KBM-7 (cell line): Measurements from ENCODE around the gene CHFR.
"Not testable (repeated sequence)": the region's sequence is repeated elsewhere in the genome, so short reads cannot be mapped to it uniquely, and the experiment has no call there.

Experiments
- DNase-seq: peaks from one replicate; pipeline ENCODE4 v3.0.0-alpha.2; 2015
- in situ Hi-C: fragments of 300-500 bp; cut with MboI; formaldehyde crosslinking; loops from 2 replicates; pipeline ENCODE4 v1.14.3; 2020; ENCODE audit warnings: low sequenced_read_pairs, low pct_unique_long_range_greater_than_20kb, mixed read lengths

The CHFR gene

DNA sequence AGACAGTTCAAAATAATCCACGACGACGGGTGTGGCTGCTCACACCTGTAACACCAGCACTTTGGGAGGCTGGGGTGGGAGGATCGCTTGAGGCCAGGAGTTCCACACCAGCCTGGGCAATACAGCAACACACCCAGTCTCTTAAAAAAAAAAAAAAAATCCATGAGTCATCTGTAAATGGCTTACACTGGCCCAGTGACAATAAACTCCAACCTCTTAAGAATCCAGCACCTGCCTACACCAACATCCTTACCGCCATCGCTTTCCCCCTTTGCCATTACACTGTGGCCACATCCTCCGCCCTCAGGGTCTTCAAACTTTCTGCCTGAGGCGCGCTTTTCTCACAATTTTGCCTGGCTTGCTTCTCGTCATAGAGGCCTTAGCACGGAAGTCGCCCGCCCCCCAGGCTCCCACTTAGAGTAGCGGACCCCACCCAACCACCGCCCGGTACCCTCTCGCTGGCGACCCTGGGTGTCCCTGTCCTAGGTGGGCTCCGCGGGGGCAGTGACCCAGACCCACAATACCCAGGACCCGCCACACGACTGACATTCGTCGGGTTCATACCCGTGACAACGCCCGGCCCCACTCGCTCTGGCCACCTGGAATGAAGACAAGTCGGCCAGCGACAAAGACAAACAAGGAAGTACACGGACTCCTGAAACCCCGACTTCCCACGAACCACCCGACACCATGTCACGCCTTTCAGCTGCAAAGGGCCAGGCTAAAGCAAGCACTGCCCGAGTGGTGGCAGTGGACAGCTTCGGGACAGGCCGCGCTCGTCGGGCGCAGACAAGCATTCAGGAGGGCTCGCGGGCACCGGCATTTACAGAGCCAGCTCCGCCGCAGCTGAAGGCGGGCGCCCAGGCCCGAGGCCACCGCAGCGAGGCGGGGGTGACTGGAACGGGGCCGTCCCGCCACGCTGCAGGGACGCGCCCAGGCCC, 59.4 kb downstream of the CHFR start:
- peak; percentile 26 for DNase-seq
- in situ Hi-C loops, result no loop called here

DNA sequence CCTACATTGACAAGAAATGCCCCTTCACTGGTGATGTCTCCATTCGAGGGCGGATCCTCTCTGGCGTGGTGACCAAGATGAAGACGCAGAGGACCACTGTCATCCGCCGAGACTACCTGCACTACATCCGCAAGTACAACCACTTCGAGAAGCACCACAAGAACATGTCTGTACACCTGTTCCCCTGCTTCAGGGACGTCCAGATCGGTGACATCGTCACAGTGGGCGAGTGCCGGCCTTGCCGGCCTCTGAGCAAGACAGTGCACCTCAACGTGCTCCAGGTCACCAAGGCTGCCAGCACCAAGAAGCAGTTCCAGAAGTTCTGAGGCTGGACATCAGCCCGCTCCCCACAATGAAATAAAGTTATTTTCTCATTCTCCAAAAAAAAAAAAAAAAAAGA, 61.5 kb downstream of the CHFR start:
- DNase-seq, result no peak
- in situ Hi-C loops, result no loop called here

DNA sequence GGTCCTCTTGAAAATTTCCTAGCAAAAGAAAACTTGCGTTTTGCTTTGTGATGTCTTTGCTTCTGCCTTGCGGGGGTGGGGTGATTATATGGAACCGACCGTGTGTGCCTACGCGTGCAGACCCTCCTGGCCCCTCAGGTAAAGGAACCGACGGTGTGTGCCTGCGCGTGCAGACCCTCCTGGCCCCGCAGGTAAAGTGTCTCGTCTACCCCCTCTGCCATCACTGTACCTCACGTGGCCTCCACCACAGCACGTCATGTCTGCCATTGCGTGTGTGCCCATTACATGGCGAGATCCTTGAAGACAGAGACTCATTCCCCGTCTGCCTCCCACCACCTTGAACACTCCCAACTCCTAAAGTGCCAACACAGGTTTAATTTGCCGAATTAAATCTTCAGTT, 62.3 kb downstream of the CHFR start:
- in situ Hi-C loops, result no loop called here
- DNase-seq, result no peak

DNA sequence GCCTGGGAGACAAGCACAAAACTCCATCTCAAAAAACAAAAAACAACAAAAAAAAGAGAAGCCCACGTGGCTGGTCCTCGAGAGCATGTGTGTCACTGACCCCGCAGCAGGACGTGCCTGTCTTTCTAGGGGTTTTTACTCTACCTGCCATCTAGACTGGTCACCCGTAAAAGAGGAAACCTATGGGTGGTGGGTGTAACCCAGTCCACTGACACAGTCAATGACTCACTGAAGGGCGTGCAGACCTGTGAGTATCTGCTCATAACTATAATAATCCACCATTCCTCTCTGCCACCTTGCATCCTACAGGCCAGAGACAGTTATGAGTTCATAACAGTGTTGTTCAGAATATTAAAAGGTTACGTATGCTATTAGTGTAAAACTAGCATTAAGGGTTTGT, 63.4 kb downstream of the CHFR start:
- no peak for DNase-seq
- in situ Hi-C loops, result no loop called here

DNA sequence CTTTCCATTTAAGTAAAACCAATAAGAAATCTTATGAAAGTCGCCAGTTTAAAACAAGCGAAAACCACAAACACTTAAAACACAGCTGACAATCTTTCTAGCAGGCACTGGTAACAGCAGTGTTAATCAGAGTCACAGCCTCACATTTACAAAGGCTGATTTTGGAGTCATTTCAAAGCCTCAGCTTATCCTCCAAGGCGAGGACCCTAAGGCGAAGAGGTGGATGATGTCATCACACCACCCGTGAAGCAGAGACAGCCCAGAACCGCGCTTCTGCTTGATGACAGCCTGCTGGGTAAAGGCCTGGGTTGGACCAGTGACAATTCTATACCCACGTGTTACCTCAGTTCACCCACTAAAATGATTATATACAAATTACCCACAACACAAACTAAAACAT, 68.8 kb downstream of the CHFR start:
- in situ Hi-C loops, result no loop called here
- DNase-seq, result no peak

DNA sequence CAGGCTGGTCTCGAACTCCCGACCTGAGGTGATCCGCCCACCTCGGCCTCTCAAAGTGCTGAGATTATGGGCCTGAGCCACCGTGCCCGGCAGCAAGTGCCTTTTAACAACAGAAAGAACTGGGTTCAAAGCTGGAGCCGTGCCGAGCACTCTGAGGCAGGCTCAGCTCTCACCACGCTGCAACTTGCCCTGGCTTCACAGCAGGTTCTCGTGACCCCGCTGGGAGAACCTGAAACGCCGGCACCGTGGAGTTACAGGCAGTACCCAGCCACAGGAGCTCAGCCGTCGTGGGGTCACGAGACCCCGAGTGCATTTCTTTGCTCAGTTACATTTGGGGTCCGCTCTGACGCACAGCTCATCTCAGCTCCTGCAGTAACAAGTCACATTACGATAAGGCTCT, 73.2 kb downstream of the CHFR start:
- in situ Hi-C loops, result no loop called here
- DNase-seq, result no peak

DNA sequence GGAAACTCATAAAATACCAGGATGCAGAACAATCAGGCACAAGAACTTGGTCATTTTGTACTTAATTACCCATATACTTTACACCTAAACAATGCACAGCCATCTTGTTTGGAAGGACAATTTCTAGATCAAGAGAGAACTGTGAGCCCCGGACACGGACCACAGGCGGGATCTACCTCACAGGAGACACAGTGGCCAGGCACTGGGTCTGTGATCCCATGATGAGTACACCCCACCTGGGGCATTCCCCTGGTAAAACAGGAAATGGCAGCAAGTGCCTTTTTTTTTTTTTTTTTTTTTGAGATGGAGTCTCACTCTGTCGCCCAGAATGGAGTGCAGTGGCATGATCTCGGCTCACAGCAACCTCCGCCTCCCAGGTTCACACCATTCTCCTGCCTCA, 74.0 kb downstream of the CHFR start:
- DNase-seq, result no peak
- in situ Hi-C loops, result no loop called here

DNA sequence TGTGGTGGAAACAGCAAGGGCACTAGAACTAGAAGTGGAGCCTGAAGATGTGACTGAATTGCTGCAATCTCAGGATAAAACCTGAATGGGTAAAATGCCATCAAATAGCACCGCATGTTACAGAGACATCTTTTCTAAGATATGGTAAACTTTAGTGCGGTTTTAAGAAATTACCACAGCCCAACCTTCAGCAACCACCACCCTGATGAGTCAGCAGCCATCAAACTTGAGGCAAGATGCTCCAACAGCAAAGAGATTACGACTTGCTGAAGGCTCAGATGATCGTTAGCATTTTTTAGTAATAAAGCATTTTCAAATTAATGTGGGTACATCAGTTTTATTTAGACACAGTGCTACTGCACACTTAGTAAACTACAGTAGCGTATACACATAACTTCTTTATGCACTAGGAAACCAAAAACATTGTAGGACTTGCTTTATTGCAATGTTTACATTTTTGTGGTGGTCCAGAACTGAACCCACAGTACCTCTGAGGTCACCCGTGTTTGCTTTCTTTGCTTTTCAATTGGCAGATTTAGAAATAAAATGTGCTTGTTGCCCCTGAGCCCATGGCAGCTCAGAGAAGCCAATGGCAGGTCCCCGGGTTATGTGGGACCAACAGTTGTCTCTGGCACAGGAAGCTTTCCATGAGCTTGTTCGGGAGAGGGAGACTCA, 74.6 kb downstream of the CHFR start:
- in situ Hi-C loops, result no loop called here
- DNase-seq, result no peak

DNA sequence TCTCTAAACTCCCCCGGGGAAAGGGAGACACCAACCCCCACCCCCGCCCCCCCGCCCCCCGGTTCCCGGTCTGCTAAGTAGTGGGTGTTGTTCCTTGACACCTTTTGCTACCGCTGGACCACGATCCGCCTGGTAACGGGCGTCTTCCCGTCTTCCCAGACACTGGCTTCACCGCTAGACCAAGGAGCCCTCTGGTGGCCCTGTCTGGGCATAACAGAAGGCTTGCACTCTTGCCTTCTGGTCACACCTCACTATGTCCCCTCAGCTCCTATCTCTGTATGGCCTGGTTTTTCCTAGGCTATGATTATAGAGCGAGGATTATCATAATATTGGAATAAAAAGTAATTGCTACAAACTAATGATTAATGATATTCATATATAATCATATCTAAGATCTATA, 78.0 kb downstream of the CHFR start:
- peak; percentile 38 for DNase-seq
- in situ Hi-C loops, result not testable (repeated sequence)

DNA sequence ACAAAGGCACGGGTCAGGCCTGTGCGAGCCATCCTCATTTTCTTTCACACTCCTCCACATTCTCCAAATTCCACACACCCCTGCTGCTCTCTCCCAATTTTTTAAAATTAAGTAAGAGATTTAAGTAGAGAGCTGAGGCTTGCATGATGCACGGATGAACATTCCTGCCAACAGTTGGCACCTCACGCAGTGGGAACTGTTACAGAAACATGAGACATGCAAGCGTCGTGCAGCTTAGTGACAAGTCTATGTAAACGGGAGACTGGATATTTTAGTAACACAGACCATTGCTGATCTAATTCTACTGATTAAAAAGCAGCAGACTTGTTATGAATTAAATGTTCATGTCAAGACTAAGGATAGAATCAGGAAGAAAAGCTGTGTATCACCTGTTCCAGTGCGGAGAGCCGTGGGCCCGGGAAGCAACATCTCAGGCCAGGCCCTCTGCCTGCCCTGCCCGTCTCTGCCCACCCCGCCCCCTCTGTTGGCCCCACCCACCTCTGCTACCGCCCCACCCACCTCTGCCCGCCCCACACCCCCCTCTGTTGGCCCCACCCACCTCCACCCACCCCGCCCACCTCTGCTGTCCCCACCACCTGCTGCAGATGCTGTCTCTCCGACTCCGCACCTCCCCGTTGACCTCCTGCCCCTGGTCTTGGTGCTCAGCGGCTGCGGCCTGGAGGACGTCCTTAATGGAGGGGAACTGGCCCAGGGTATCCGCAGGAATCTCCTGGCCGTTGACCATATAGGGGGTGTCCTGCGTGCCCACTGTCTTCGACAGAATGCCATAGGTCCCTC, 79.9 kb downstream of the CHFR start:
- in situ Hi-C loops, result no loop called here
- DNase-seq, result no peak

DNA sequence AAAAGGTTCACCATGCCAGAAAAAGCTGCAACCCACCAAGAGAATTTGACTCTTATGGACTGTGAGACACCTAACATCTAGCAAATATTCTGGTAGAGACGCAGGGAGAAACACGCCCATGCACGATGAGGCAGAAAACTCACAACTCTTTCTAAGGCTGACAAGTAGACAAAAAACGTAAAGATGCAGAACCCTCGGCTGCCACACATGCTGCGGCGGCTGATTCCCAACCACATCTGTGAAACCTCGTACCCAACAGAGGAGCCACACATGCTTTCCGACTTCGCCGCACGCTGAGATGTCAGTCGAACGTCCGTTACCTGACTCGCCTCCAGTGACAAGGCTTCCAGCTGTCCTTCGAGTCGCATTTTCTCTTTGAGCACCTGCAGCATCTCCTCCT, 80.5 kb downstream of the CHFR start:
- in situ Hi-C loops, result no loop called here
- DNase-seq, result no peak

DNA sequence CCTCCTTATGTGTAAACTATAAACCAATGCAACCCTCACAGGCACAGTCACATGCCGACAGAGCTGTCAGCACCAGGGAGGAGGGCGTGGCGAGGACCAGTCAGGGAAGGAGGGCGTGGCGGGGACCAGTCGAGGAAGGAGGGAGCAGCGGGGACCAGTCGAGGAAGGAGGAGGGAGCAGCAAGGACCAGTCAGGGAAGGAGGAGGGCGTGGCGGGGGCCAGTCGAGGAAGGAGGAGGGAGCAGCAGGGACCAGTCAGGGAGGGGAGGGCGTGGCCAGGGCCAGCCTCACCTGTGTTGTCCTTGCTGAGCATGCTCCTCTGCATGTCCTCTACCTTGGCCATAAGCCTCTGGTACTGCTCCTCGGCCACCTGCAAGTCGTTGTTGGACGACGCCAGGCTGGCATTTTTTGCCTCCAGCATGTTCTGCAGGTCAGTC, 83.0 kb downstream of the CHFR start:
- no peak for DNase-seq
- in situ Hi-C loops, result no loop called here

DNA sequence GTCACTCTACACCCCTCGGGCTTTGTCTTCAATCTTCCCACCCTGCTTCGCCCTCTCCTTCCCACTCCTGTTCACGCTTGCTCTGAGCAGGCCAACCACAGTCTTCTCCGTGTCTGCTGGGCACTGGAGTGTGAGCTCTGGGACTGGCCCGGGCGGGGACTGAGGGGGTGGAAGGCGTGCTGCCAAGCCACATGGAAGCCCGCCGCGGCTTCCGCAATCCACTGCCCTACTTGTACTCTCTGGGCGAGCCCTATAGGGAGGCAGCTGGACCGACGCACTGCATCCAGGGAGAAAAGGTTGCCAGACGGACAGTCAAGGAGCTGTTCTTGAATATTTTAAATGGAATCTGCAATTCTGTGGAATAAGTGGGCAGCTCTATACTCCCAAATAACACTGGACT, 83.5 kb downstream of the CHFR start:
- in situ Hi-C loops, result no loop called here
- no peak for DNase-seq

DNA sequence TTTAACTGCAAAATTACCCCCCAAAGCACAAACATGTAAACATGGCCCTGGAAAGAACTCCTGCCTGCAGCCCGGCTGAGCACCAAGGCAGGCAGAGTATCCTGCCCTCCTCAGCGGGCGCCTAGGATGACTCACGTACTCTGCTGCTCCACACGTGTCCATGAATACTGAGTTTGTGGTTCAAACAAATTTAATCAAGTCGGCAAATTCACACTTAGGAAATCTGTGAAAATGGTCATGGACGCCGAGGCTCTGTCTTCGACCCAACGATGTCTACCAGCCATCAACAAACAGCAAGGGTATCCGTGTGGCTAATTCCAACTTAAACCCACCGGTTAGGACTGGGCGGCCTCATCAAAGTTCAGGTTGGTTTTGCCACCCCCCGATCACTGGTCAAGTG, 84.3 kb downstream of the CHFR start:
- in situ Hi-C loops, result no loop called here
- DNase-seq, result no peak

DNA sequence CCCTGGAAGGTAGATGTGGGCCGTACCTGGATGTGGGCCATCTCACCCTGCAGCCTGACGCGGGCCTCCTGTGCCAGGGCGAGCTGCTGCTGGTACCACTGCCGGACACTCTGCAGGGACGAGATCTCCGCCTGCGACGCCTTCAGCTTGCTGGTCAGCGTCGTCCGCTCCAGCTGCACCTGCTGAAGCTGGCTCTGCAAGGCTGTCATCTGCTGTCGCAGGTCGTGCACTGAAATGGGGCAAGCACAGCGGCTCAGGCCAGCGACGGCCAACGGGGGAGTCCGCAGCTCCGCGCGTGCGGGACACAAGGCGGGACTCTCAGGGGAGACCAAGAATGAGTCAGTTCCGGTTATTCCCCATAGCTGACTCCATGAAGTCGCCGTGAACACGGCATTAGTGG, 85.7 kb downstream of the CHFR start:
- in situ Hi-C loops, result no loop called here
- DNase-seq, result no peak

DNA sequence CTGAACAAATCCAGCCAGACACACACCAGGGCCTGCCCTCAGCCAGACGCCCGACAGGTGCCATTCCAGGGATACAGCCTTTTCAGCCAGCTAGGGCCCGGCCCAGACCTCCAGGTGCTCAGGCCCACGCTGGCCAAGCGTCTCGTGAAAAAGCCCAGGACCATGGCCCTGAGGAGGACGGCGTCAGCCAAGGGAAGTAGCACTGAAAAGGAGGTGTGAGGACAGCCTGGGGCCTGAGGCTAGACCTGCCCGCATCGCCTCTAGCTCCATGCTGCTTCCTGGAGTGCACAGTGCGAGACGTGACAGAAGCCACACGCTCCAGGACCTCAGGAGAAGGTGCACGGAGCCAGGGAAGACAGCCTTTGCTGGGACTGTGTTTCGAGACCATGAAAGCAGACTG, 88.6 kb downstream of the CHFR start:
- in situ Hi-C loops, result no loop called here
- no peak for DNase-seq

DNA sequence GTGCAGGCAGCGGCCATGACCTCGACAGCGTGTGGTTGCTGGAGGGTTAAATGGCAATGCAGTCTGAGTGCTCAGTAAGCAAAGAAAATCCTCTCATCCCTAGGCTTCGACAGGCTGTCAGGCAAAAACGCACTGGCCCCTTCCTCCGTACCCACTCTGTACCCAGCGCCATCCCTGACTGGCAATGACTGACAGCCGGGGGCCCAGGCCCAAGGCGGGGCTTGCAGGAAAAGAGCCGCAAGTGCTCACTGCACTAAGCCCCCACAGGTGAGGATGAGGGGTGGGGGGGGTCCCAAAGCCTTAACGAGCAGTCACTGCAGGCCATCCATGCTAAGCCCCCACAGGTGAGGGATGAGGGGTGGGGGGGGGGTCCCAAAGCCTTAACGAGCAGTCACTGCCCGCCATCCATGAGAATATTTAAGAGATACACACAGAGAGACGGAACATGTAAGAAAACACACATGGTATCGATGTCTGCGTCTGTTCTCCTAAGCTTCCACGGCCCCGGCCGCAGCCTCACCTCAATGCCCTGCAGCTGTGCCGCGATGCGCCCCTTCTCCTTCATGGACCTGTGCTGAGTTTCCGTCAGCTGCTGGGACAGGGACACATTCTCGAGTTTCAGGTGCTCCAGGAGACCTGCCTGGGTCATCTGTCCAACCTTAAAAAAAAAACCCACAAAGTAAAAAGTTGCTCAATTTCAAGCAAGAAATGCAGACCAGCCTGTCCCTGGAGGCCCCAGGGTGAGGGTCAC, 89.4 kb downstream of the CHFR start:
- in situ Hi-C loops, result no loop called here
- DNase-seq, result no peak

DNA sequence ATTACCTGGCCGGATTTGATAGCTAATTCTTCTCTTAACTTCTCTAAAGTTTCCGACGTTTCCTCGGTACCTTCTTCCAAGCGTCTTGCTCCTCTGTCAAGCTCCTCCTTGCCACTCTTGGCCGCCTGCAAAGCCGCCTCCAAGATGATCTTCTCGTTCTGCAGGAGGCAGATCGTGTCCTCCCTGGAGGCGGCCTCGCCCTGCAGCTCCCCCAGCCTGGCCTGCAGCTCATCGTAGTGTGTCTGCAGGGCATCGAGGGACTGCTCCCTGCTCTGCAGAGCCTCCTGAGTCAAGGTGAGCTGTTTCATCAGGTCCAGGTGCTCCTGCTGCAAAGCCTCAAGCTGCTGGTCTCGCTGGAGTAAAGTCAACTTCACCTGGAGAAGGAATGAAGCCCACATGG, 91.6 kb downstream of the CHFR start:
- in situ Hi-C loops, result no loop called here

DNA sequence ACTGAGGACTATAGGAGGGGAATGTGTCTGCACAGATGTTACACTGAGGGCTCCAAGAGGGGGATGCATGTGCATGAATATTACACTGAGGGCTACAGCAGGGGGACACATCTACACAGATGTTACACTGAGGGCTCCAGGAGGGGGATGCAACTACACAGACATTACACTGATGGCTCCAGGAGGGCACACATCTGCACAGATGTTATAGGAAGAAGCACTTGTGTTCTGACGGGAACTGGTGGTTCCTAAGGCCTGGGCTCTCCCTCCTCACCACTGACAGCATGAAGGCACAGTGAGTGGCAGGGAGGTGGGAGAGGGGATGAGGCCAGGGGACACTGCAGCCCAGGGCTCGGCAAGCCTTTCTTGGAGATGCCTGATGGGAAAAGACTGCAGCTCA, 95.5 kb downstream of the CHFR start:
- in situ Hi-C loops, DNase-seq: not testable (repeated sequence)

More for the DNA sequence above, 91.6 kb downstream of the CHFR start:
- DNase-seq, result no peak
